NAMALWA (cell line): ENCODE results near the gene SUGCT.
A peak's percentile ranks its signal among the peaks of the same experiment; 100 is the strongest.

Source experiments
- DNase-seq: peaks from one replicate; pipeline ENCODE4 v3.0.0-alpha.2; 2015; ENCODE audit warnings: low spot score

SUGCT gene

DNA sequence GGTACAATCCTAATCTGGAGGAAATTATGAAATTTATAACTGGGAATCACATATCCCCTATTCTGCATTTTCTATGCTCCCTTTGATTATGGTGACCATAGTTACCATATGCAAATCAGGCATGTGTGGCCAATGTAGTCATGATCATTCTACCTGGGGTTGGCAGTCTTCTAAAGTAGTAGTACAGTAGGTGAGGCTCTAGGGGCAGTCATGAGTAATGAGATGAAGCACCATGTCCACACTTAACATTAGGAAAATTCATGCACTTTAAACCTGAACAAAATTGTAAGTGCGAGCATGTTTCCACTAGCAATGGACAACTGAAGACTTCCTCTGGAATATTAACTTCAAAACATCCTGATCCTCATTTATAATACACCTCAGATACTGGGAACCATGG, 545.9 kb downstream of the SUGCT start:
- DNase-seq: peak; percentile 78

GRCh38 chr7:40682696-40683095, 547.9 kb downstream of the SUGCT start:
- DNase-seq: no peak

DNA sequence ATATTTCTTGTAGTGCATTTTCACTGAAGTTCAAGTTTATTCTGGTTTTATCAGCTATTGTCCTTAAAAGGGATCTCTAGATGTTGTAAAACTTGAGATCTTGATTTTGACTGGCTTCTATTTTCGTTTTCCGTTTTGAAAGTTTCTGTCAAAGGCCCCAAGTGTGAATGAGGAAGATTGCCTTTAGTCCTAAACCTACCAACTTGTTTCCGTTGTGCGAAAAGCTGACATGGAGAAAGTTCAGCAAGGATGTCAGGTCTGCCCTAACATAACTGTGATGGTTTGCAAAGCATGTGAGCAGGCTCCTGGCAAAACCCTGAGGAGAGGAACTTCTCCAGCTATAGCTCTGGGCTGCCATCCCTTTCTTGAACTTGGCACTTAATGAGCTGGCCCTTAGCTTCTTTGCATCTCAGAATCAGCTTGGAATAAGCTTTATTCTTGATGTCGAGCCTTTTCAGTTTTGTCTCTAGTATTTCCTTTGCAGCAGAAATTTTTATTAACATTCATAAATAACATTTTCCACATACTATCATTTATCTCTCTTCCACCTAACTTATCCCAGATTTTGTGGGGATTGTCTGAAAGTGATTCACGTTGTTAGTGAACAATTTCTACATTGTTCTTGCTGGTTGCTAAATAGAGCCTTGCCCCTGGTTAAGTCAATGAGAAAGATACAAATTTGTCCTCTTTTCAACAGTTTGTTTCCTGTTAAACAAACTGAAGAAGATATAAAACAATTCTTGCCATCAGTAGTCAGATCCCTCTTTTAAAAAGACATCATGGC, 559.4 kb downstream of the SUGCT start:
- DNase-seq: no peak

DNA sequence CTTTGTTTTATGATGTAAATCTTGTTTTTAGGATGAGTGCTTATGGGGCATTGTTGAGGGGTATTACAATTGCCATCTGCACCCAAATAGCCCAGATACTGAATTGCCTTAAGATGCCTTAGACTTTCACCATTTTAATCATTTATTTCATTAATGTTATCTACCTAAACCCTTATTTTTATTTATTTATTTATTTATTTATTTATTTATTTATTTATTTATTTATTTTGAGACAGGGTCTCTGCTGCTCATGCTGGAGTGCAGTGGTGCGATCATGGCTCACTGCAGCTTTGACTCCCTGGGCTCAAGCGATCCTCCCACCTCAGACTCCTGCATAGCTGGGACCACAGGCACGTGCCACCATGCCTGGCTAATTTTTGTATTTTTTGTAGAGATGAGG, 560.2 kb downstream of the SUGCT start:
- DNase-seq: no peak

GRCh38 chr7:40697653-40698052, 562.8 kb downstream of the SUGCT start:
- DNase-seq: no peak

- DNase-seq: no peak
Observed at GRCh38 chr7:40698214-40698920, 563.6 kb downstream of the SUGCT start.

DNA sequence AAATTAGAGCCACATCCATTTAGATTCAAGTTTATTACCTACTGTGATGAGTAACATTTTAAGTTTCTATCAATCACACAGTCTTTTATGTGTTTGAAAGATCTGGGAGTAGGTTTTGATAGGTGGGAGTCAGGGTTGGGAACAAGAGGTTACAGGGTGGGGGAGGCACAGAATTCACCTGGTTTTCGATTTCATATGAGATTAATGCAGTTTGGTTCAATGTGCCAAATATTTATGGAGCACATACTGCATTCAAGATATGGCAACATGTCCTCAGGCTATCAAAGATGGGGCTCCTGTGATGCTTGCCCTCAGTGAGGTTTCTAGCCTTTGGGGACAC, 564.1 kb downstream of the SUGCT start:
- DNase-seq: no peak

DNA sequence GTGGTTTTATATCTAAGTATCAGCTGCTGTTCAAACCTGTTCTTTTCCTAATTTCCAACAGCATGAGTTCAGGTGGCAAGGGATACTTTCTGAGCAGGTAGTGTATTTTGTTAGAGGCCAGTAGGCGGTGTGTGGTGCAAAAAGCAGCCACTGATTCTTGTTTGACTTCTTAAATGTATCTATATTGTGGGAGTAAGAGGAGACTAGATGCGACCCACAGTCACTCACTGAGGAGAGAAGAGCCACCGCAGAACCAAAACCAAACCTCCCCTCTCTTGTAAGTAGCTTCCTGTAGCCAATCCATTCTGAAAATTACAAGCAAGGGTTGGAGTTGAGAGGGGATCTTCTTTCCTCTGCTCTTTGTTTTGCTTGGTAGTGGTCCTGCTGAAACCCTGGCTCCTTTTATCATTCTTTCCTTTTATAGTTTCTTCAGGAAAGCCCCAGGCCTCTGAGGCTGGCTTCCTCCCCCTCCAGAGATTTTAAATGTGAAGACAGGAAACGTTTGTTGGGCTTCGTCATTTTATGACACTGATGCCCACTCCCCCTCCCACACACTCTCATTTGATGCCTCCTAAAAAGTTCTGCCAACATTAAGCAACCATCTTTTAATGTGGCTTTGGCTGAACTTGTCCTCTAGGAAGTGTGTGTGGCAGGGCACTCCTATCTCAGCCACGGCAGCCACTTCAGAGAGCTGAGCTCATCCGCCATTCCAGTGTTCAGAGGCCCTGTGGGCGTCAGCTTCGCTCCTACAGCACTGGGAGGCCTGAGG, 566.0 kb downstream of the SUGCT start:
- no peak for DNase-seq

DNA sequence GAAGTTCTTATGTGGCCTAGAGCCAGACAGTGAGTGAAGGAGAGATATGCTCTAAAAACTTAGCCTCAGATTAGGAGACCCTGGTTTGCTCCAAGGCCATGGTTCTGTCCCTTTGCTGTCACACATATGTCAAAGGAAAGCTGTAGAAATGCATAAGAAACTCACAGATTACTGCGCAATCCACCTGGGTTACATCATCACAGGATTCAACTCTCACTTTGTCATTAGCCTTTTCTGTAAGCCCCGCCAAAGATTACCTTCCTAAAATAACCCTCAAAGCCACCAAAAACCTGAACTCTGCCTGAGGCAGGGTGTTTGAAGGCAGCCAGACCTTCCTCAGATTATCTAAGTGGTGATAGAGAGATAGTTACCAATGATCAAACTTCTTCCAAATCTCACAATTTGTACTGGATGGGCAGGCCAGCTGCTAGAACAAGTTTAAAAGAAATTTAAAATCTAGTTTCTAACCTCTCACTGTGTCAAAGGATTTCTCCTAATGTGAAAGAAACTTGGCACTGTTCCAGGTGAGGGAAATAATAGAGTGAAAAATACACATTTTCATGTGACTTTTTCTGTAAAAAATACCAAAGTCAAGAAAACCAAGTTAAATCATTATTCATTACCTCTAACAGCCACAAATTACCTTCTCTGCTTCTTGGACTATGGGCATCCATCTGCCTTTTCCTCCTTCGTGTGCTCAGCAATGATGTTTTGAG, 567.2 kb downstream of the SUGCT start:
- no peak for DNase-seq

- peak; percentile 11 for DNase-seq
Observed at GRCh38 chr7:40704172-40704571, 569.4 kb downstream of the SUGCT start.

DNA sequence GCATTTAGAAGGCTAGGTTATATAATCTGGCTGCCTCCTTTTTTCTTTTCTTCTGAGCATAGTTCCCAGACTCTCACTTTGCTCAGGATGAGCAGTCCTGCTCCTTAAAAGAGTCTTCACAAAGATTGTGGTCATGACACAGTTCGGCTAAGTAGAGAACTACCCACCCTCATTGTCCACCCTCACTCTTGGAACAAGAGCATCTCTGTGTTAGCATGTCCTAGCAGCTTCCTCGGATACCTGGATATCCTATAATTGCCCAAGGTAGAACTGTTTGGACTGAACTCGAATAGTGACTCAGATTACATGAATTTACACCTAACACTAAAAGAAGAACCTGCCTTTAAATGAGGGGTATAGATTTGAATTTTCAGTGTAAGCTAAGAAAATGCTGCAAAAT, 572.0 kb downstream of the SUGCT start:
- no peak for DNase-seq

DNA sequence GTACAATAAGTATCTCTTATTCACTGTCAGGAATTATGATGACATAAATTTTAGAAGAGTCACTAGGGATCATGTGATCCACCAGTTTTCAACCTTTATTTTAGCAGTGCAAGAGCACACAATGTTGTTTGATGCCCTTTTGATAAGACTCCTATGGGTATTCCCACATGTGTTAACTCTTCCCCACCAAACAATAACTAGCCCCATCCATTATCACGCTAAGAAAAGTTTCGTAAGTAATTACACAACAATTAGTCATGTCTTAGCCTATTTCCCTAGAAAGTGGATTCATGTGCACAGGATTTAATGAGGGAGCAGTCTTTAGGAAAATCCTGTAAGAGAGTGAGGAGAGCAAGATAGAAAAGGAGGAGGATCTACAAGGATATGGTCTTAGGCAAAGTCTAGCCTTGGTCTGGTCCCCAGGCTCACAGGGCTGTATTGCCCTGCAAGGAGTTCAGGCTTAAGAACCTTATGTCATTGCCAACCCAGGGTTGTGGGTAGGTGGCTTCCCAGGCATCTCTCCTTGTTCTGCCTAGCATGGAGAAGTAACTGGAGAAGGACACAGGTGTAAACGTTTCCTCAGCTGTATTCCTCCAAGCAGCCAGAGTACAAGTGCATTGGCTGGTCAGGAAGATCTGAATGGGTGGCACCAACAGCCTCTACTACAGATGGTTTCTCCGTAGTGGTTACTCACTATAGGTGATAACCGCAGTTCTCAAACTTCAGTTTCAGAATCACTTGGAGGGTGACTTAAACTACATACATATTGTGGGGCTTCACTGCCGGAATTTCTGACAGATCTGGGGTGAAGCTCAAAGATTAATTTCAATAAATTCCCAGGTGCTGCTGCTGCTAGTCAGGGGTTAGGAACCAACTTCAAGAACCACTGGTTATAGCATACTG, 574.5 kb downstream of the SUGCT start:
- DNase-seq: no peak

DNA sequence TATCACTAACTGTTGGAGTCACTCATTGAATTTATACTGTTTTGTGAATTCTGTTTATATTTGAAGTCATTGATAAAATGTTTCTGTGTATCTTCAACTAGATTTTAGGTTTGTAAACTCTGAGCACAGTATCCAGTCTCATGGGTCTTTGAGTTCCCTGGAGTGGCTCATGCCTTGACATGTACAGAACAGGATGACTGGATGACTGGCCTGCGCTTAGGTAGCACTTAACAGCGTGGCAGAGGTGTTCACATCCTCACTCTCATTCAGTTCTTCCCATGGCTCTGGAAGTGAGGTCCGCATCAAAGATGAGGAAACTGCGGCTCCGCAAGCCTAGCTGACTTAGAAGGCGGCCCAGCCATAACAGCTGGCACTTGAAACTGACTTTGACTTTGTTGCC, 576.9 kb downstream of the SUGCT start:
- DNase-seq: no peak

GRCh38 chr7:40714363-40715052, 579.7 kb downstream of the SUGCT start:
- no peak for DNase-seq

GRCh38 chr7:40715053-40715430, 580.2 kb downstream of the SUGCT start:
- DNase-seq: no peak

- DNase-seq: no peak
Observed at GRCh38 chr7:40716052-40716451, 581.2 kb downstream of the SUGCT start.

DNA sequence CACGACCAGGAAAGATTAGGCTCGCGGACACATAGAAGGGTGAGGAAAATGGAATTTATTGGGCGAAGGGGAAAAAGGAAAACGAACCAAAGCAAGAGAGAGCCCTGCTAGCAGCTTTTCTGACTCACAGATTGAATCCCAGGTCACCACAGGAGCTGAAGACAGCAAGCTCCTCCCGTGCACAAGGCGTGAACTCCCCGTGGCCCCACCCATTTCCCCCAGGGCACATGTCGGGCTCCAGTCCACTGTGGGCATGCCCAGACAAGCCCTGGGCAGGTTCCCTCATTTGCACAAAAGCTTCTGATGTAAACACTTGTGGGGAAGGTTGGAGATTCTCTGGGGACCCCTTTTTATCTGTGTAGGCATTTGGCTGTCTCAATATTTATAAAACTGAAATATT, 582.4 kb downstream of the SUGCT start:
- peak; percentile 59 for DNase-seq

DNA sequence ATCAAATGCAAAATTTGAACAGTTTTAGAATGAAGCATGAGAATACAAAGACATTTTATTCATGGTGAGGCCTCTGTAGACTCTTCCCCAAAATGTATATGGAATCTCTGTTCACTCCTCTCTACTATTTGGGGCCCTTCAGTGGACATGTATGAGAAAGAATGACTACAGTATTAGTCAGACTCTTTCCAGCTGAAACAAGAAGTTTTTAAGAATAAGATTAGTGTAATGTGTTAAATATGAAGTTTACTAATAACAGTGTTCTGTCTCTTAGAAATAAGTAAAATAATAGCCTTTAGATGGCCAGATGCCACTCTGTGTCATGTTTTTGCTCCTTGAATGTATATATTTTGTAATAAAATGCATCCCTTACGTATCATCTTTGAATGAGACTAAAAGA, 585.6 kb downstream of the SUGCT start:
- no peak for DNase-seq

- DNase-seq: no peak
Observed at GRCh38 chr7:40721342-40721949, 586.6 kb downstream of the SUGCT start.

DNA sequence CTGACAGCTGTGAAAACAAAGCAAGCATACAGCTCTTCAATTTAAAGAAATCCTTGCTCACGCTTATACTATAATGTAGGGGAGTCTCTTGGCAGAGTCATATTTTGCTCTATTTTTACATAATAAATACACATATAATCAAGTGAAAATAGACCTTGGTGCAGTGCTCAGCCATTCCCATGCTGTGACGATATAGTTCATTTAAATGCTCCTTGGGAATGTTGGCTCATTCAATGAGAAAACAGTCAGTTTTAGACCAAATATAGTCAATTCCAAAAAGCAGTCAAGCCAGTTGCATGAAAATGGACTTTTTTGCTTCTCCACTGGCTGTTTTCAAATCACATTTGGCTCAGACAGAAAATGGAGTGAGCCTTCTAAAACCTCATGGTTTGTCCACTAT, 587.4 kb downstream of the SUGCT start:
- no peak for DNase-seq
